Measurements from ENCODE around the gene CADM4.

DNA sequence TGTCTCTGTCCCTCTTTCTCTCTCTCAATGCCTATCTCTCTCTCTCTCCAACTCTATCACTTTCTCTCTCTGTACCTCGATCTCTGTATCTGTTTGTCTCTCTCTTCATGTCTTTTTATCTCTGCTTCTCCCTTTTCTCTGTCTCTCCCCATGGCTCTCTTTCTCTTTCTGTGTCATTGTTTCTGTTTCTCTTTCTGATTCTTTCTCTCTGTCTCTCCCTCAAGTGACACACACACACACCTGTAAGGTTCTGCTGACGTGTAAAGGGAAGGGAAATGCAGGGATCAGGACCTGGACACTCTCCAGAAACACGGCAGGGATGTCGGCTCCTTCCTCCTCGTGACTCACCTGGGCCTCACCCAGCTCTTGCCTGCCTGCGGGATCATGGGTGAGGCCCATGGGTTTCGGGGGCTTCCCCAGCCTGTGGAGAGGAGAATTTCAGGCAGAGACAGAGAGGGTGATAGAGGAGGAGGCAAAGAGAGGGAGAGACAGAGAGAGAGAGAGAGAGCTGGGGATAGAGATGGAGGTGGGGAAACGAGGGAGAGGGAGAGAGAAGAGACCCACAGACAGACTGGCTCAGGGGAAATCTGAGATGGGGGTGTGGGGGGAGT lies 35.7 kb upstream of the CADM4 start:
- TF ChIP-seq, protein P1, sequence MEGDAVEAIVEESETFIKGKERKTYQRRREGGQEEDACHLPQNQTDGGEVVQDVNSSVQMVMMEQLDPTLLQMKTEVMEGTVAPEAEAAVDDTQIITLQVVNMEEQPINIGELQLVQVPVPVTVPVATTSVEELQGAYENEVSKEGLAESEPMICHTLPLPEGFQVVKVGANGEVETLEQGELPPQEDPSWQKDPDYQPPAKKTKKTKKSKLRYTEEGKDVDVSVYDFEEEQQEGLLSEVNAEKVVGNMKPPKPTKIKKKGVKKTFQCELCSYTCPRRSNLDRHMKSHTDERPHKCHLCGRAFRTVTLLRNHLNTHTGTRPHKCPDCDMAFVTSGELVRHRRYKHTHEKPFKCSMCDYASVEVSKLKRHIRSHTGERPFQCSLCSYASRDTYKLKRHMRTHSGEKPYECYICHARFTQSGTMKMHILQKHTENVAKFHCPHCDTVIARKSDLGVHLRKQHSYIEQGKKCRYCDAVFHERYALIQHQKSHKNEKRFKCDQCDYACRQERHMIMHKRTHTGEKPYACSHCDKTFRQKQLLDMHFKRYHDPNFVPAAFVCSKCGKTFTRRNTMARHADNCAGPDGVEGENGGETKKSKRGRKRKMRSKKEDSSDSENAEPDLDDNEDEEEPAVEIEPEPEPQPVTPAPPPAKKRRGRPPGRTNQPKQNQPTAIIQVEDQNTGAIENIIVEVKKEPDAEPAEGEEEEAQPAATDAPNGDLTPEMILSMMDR (IDR thresholded peaks at IDR 0.05), result no peak
- TF ChIP-seq POLR2A (IDR thresholded peaks at IDR 0.05), result no peak

Data from right lobe of liver (tissue), 4 donors.